Head of caudate nucleus (tissue), 42 donors: ENCODE measurements around the gene HOATZ.
A peak's percentile ranks its signal among the peaks of the same experiment; 100 is the strongest.

Experiments used
- DNase-seq, 42 donors: peaks; one replicate each; pipeline versions ENCODE4 v3.0.0 to v3.0.0-alpha.2; 2020 to 2021; ENCODE audit warnings: mixed read lengths in 7 of 42
- intact Hi-C: fragments of 100-400 bp; cut with DNase I; formaldehyde crosslinking; loops from one replicate; pipeline ENCODE4 v1.15.0; 2022

The HOATZ gene

DNA sequence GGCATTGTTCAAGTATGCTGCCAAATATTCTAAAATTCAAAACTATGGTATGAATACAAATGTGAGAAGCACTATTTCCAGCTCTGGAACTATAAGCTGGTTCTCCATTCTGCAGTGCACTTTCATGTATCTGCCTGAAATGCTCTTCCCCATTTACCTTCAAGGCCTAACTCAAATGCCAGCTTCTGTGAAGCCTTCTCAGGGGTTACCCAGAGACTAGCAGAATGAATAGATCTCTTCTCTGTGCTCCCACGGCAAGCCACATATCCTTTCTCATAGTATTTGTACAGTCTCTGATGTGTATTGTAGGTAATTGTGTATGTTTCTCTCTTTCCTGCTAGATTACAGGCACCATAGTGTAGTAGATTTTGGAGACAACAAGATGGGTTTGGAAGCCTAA is 4.1 kb downstream of the HOATZ start:
- DNase-seq: no peak
- intact Hi-C loops: no loop called here

- intact Hi-C loops: no loop called here
- no peak for DNase-seq
These were observed 6.0 kb downstream of the HOATZ start for GRCh38 chr11:111520560-111520959.

- intact Hi-C loops: no loop called here
- DNase-seq: no peak
These were observed 6.6 kb downstream of the HOATZ start for GRCh38 chr11:111521135-111521534.

DNA sequence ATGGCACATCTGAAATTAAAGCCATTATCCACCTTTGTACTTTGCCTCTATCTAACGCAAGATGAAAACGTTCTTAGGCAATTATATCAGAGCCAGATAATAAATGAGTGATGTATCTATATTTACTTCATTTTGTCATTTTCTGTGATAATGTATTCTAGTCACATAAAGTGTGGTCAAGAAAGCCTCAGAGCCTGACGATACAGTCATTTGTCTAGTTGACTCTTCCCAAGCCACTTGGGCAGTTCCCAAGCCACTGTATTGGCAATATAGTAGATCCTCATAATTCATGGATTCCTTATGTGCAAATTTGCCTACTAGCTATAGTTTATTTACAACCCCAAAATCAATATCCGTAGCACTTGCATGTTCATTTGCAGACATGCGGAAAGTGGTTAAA is 7.8 kb downstream of the HOATZ start:
- intact Hi-C loops: no loop called here
- no peak for DNase-seq

DNA sequence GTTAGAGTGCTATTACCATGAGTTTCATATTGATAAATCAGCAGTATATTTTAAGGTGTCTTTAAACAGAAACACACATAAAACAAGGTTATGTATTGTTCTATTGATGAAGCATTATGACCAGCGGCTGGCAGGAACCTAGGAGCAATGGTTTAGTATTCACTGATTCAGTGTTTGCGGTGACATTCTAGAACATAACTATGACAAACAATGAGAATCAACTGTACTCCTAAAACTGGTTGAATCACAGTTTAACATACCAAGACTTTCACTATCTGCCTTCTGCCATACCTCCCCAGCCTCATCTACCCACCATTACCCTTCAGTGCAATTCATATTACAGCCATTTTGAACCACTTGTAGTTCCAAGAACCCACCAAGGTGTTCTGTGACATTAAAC is 8.8 kb downstream of the HOATZ start:
- intact Hi-C loops: no loop called here
- no peak for DNase-seq

GRCh38 chr11:111524056-111524455 is 9.5 kb downstream of the HOATZ start:
- intact Hi-C loops: no loop called here

DNA sequence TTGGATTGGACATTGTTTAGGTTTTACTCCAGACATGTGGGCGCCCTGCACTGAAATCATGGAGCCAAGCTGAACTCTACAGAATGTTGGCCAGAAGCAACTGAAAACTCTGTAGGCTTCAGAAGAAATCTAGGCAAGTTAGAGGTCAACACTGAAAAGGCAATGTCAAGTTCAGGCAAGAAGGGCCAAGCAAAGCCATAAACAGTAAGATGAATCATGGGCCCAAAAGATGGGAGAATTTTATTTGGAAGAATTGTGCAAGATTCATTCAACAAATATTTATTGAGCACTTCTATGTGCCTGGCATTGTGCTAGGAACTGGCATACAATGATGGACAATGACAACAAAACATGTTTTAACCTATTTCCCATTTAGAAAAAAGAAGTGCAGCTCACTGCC is 10.9 kb downstream of the HOATZ start:
- intact Hi-C loops: no loop called here
- DNase-seq: no peak

More at GRCh38 chr11:111524056-111524455, 9.5 kb downstream of the HOATZ start:
- no peak for DNase-seq

DNA sequence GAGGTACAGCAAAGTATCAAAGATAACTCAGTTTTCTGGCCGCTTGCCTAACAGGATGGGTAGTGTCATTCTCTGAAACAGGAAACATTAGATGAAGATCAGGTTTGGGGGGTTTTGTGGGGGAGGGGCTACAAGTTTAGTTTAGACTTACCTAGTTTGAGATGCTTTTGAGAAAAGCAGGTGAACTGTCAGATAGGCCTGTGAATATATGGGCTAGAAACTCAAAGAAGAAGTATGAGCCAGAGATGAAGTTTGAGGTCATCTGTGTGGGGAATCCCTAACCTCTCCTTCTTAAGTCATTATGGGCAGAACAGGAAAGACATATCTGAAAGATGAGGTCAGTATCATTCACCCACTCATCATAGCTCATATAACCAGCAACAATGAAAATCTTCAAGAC is 11.9 kb downstream of the HOATZ start:
- DNase-seq: no peak
- intact Hi-C loops: no loop called here

- intact Hi-C loops: no loop called here
- no peak for DNase-seq
These were observed 12.7 kb downstream of the HOATZ start for GRCh38 chr11:111527279-111527678.

DNA sequence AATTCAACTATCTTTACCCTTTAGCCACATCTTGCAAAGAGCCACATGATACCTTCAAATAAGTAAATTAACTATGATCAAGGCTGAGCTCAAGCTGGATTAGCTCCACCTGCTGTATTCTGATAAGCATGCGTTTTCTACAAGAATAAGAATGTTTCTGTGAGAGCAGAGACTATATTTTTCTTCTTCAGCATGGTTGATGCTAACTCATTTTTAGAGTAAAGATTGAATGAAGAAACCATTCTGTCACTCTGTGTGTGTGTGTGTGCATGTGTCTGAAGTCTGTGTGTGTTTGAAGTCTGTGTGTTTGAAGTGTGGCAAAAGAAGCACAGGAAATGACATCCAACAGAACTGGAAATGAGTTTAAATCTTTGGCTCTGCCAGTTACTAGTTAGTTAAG is 14.0 kb downstream of the HOATZ start:
- intact Hi-C loops: no loop called here
- DNase-seq: no peak

GRCh38 chr11:111530091-111530490 is 15.5 kb downstream of the HOATZ start:
- intact Hi-C loops: no loop called here
- DNase-seq: no peak

DNA sequence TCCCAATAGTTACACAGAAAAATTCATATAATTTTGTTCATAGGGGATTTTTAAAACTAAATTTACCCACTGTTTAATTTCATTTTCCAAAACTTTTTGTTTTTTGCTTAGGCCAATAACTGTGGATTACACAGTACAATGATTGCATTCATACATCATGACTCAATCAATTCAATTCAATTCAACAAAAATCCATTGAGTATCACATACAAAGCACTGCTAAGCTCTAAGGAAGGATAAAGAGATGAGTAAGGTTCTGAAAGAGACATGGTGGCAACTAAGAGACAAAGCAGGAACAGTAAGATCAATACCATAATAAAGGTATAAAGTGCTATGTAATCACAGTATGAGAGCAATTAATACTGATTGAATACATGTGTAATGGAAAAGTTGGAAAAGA is 16.6 kb downstream of the HOATZ start:
- DNase-seq: no peak
- intact Hi-C loops: no loop called here

GRCh38 chr11:111531687-111532364 is 17.2 kb downstream of the HOATZ start:
- intact Hi-C loops: no loop called here
- peak in 1 of 42 donors; percentile 43 for DNase-seq

GRCh38 chr11:111532365-111532709 is 17.8 kb downstream of the HOATZ start:
- intact Hi-C loops: no loop called here
- DNase-seq: no peak

DNA sequence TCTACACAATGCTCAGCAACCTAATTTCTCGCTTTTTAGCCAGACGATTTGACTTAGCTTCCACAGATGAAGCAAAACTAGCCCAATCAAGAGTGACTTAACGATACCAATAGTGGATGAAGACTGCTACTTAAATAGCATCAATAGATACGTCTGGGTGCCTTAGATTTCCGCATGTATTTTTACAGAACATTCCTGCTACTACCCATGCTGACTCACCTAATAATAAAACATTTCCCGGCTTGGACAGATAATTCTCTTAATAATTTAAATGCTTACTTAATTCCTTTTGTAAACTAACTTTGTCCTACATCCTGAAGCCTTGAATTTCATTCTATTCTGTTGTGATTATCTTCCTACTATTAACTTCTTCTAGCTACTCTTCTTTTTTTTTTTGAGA is 20.7 kb downstream of the HOATZ start:
- DNase-seq: no peak
- intact Hi-C loops: no loop called here

- intact Hi-C loops: no loop called here
- DNase-seq: no peak
These were observed 22.8 kb downstream of the HOATZ start for GRCh38 chr11:111537336-111537860.

DNA sequence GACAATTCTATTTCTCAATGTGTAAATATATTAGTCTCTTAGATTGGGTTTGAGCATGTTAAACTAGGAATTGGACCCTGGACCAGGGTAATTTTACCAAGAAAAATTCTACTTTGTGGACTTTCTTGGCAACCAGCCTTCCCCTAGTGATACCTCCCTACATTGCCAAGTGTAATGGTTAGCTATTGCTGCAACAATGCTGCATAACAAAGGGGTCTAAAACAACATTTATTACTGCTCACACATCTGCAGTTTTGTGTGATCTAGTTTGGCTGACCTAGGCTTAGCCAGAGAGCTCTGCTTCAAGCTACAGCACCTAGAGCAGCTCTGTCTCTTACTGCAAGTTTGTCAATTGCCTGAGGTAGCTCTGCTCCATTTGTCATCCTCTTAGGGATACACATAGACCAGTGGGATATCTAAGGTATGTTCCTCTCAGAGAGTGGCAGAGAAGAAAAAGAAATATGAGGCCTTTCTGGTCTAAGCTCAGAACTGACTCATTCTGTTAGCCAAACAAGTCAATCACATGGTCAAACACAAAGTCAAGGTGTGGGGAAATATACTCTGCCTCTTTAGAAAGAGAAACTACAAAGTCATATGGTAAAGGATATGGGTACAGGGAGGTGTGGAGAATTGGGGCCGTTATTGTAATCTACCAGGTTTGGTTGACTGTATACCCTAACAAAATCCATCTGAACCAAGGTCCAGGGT is 24.0 kb downstream of the HOATZ start:
- intact Hi-C loops: no loop called here
- no peak for DNase-seq

GRCh38 chr11:111539426-111540113 is 25.0 kb downstream of the HOATZ start:
- intact Hi-C loops: loop anchor here (10.0 kb wide), 1 partner anchor 85 kb away; no protein-coding TSS in a partner anchor
- no peak for DNase-seq

DNA sequence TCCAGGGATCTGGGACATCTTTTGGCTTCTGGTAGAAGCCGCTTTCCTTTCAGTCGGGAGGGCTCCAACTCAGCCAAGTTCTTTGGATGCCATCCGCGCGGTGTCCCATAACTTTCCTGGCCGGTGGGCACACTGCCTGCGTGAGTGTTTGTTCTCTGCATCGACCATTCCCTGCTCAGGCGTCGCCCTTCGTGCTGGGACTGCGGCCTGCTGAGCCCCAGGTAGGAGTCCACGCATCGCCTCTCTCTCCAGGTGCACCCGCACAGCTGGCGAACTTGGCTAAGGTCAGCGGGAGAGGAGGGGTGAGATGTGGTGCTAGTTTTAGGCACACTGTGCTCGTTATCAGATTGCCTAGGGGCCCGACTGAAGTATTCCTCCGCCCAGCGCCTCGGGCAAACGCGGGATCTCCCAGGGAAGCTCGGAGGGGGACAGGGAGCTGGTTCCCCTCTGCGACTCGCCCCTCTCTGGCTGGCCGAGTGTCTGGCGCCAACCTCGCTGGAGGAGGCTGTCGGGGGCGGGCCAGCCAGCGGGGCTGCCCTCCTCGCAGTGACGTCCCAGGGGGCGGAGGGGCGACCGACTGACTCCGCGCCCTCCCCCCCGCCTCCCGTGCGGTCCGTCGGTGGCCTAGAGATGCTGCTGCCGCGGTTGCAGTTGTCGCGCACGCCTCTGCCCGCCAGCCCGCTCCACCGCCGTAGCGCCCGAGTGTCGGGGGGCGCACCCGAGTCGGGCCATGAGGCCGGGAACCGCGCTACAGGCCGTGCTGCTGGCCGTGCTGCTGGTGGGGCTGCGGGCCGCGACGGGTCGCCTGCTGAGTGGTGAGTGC is 25.7 kb downstream of the HOATZ start, which contains the start of gene LAYN:
LAYN (plus strand) TSS at position 607 of the 823 bp plus-strand sequence; CDS start at position 731, 124 bp downstream.
- intact Hi-C loops: loop anchor here (10.0 kb wide), 1 partner anchor 86 kb away; no protein-coding TSS in a partner anchor
- DNase-seq: peak; percentile 44 to 91 (median 77)
